Lower lobe of right lung (tissue), 2 donors: ENCODE results near the gene TERT. TPM values are rescaled to one million over a fixed set of nuclear protein-coding genes. Genes with fewer than 3 reads are reported as not detected.

Experiments used
- ATAC-seq, 2 donors: fragments of 200-7000 bp; cut with Tn5 transposase; one replicate each; pipeline ENCODE4 v1.9.1; 2020 to 2022; ENCODE audit warnings: mild to moderate bottlenecking in 2 of 2, moderate library complexity in 2 of 2
- DNase-seq: peaks from one replicate; pipeline ENCODE4 v3.0.0-alpha.2; 2020
- H3K27ac ChIP-seq: fragments of 200-600 bp; one replicate; pipeline ENCODE4 v1.8.0; 2022
- H3K27me3 ChIP-seq: fragments of 200-600 bp; one replicate; pipeline ENCODE4 v1.8.0; 2022; ENCODE audit warnings: low read depth
- H3K36me3 ChIP-seq: fragments of 200-600 bp; one replicate; pipeline ENCODE4 v1.8.0; 2022; ENCODE audit warnings: mild to moderate bottlenecking
- H3K4me1 ChIP-seq: fragments of 200-600 bp; one replicate; pipeline ENCODE4 v1.8.0; 2022
- H3K4me3 ChIP-seq: fragments of 200-600 bp; one replicate; pipeline ENCODE4 v1.8.0; 2022; ENCODE audit warnings: mild to moderate bottlenecking
- H3K9me3 ChIP-seq: fragments of 200-600 bp; one replicate; pipeline ENCODE4 v1.8.0; 2022
- CTCF ChIP-seq: fragments of 200-600 bp; IDR thresholded peaks from one replicate; pipeline ENCODE4 v1.8.0; 2022; ENCODE audit warnings: antibody characterized with exemption, mild to moderate bottlenecking
- intact Hi-C: fragments of 100-400 bp; cut with DNase I; formaldehyde crosslinking; loops from one replicate; pipeline ENCODE4 v1.11.0; 2022
- total RNA-seq: library from RNA; stranded (reverse); fragmentation: NEBNext Ultra II Directional; extraction: Animal tissue kit (Norgen Biotek cat#: 25700); gene quantifications from one replicate; pipeline ENCODE4 v1.2.1, GENCODE V29; 2021
- donor health status: DM: no; HTN: yes; CAD: no; lungs with severe emphysema.

TERT gene
- total RNA-seq, 1 donor from 2014 or later: not detected

- peaks cover 6% of the 10 kb centered on the region for H3K27me3 ChIP-seq
- intact Hi-C loops: no loop called here
- DNase-seq: peak; percentile 42
- peaks cover 6% of the 10 kb centered on the region for H3K4me1 ChIP-seq
- H3K27ac ChIP-seq: no peak overlapping the region
- no peak overlapping the region for H3K4me3 ChIP-seq
- H3K9me3 ChIP-seq: no peaks in the 10 kb centered on the region
- no peaks in the 10 kb centered on the region for H3K36me3 ChIP-seq
- no peak for ATAC-seq
- no peak for TF ChIP-seq CTCF
Observed at GRCh38 chr5:1206521-1207412, 88.1 kb downstream of the TERT start.

- H3K36me3 ChIP-seq: no peaks in the 10 kb centered on the region
- no peak overlapping the region for H3K4me3 ChIP-seq
- H3K9me3 ChIP-seq: no peaks in the 10 kb centered on the region
- no peak overlapping the region for H3K27ac ChIP-seq
- ATAC-seq (no peak), DNase-seq (peak; percentile 26)
- peaks cover 14% of the 10 kb centered on the region for H3K27me3 ChIP-seq
- intact Hi-C loops: no loop called here
- no peak for TF ChIP-seq CTCF
- peaks cover 6% of the 10 kb centered on the region for H3K4me1 ChIP-seq
Observed at GRCh38 chr5:1205255-1206180, 89.3 kb downstream of the TERT start.

GRCh38 chr5:1204693-1205242 lies 90.1 kb downstream of the TERT start:
- ATAC-seq: peak in 1 of 2 donors; percentile 20
- peak; percentile 49 for DNase-seq
- Histone ChIP-seq H3K9me3 (no peaks in the 10 kb centered on the region), H3K27me3 (peaks cover 21% of the 10 kb centered on the region), H3K36me3 (no peaks in the 10 kb centered on the region), H3K4me3 (no peak overlapping the region), H3K4me1 (peaks cover 6% of the 10 kb centered on the region), H3K27ac (no peak overlapping the region)
- peak; percentile 32 for TF ChIP-seq CTCF
- intact Hi-C loops: no loop called here

- Histone ChIP-seq H3K27me3 (peaks cover 22% of the 10 kb centered on the region), H3K4me3 (no peak overlapping the region), H3K36me3 (no peaks in the 10 kb centered on the region), H3K27ac (no peak overlapping the region), H3K9me3 (no peaks in the 10 kb centered on the region), H3K4me1 (peaks cover 6% of the 10 kb centered on the region)
- intact Hi-C loops: no loop called here
- TF ChIP-seq CTCF: no peak
- DNase-seq: peak; percentile 29
- no peak for ATAC-seq
Observed at GRCh38 chr5:1203968-1204692, 90.7 kb downstream of the TERT start.
